ENCODE results near the gene NANOS1. TPM values are rescaled to one million over a fixed set of nuclear protein-coding genes. Genes with fewer than 3 reads are reported as not detected.

Gene NANOS1, protein sequence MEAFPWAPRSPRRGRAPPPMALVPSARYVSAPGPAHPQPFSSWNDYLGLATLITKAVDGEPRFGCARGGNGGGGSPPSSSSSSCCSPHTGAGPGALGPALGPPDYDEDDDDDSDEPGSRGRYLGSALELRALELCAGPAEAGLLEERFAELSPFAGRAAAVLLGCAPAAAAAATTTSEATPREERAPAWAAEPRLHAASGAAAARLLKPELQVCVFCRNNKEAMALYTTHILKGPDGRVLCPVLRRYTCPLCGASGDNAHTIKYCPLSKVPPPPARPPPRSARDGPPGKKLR
- polyA plus RNA-seq (2012; ENCODE audit: insufficient read length, low read depth): 1.7 TPM

DNA sequence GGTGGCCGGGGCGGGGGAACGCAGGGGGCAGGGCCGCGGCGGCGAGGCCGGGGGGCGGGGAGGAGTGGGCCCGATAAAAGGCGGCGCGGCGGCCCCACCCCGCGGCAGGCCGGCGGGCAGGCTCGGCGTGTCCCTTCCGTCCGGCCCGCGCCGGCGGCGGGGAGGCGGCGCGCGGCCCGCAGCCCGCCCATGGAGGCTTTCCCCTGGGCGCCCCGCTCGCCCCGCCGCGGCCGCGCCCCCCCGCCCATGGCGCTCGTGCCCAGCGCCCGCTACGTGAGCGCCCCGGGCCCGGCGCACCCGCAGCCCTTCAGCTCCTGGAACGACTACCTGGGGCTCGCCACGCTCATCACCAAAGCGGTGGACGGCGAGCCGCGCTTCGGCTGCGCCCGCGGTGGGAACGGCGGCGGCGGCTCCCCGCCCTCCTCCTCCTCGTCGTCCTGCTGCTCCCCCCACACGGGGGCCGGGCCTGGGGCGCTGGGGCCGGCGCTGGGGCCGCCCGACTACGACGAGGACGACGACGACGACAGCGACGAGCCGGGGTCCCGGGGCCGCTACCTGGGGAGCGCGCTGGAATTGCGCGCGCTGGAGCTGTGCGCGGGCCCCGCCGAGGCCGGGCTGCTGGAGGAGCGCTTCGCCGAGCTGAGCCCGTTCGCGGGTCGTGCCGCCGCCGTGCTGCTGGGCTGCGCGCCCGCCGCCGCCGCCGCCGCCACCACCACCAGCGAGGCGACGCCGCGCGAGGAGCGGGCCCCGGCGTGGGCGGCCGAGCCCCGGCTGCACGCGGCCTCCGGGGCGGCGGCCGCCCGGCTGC lies at the start of gene NANOS1:
NANOS1 (plus strand) TSS at position 102 of the 808 bp plus-strand sequence; CDS start at position 190, 88 bp downstream.
- TF ChIP-seq, protein P1, sequence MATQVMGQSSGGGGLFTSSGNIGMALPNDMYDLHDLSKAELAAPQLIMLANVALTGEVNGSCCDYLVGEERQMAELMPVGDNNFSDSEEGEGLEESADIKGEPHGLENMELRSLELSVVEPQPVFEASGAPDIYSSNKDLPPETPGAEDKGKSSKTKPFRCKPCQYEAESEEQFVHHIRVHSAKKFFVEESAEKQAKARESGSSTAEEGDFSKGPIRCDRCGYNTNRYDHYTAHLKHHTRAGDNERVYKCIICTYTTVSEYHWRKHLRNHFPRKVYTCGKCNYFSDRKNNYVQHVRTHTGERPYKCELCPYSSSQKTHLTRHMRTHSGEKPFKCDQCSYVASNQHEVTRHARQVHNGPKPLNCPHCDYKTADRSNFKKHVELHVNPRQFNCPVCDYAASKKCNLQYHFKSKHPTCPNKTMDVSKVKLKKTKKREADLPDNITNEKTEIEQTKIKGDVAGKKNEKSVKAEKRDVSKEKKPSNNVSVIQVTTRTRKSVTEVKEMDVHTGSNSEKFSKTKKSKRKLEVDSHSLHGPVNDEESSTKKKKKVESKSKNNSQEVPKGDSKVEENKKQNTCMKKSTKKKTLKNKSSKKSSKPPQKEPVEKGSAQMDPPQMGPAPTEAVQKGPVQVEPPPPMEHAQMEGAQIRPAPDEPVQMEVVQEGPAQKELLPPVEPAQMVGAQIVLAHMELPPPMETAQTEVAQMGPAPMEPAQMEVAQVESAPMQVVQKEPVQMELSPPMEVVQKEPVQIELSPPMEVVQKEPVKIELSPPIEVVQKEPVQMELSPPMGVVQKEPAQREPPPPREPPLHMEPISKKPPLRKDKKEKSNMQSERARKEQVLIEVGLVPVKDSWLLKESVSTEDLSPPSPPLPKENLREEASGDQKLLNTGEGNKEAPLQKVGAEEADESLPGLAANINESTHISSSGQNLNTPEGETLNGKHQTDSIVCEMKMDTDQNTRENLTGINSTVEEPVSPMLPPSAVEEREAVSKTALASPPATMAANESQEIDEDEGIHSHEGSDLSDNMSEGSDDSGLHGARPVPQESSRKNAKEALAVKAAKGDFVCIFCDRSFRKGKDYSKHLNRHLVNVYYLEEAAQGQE (IDR thresholded peaks at IDR 0.05; ENCODE audit: insufficient read depth in 1 of 2, low read depth in 2 of 2, low read length in 2 of 2): no peak
- no peak for TF ChIP-seq TAF1 (IDR thresholded peaks at IDR 0.05; ENCODE audit: borderline replicate concordance, insufficient read depth, low read length)
- peak; percentile 2 for TF ChIP-seq FOXP2 (optimal IDR thresholded peaks at IDR 0.05; ENCODE audit: borderline replicate concordance, extremely low read depth, extremely low read length, insufficient read depth)
- TF ChIP-seq SIN3A (IDR thresholded peaks at IDR 0.05; ENCODE audit: borderline replicate concordance, insufficient read depth, low read length): no peak
- TF ChIP-seq POLR2AphosphoS5 (IDR thresholded peaks at IDR 0.05; ENCODE audit: low read depth, low read length): no peak

DNA sequence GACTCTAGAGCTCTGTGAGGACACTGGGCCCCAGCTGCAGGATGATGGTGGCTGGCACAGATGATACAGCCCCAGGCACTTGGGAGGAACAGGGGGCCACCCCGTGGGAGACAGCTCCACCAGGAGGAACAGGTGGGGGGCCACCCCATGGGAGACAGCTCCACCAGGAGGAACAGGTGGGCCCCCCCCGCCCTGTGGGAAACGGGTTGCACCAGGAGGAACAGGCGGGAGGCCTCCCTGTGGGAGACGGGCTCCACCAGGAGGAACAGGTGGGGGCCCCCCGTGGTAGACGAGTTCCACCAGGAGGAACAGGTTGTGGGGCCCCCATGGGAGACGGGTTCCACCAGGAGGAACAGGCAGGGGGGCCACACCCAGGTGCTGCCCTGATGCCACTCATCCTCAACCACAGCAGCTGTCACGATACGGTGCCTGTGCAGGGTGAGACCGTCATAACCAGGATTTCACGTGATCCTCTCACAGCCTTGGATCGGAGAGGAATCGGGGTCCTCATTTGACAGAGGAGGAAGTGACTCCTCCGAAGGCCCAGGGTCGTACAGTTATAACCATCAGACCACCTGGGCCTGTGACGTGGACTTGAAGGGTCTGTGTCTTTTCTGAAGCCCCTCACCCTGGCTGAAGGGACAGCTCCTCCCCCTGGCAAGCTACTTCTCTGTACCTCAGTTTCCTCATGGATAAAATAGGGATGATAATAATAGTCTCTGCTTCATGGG lies 49.2 kb upstream of the NANOS1 start:
- TF ChIP-seq, protein P1 (IDR thresholded peaks at IDR 0.05; ENCODE audit: insufficient read depth in 1 of 2, low read depth in 2 of 2, low read length in 2 of 2): no peak
- TF ChIP-seq SIN3A (IDR thresholded peaks at IDR 0.05; ENCODE audit: borderline replicate concordance, insufficient read depth, low read length): no peak

DNA sequence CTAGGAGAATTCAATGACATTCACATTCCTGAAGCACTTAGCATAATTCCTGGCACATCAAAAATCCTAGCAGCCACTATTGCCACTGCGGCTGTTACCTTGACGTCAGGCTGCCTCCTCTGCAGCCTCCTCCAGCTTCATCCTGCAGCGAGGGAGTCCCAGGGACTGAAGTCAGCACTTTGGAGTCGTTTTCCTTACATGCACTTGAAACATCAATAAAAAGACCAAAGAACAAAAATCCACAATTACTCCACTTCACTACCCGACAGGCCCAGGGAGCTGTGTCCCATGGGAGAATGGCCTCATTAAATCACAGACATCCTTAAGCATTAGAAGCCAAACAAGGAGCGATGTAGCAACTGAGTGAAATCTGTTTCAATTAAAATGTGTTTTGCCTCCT lies 48.6 kb upstream of the NANOS1 start:
- TF ChIP-seq POLR2AphosphoS5 (IDR thresholded peaks at IDR 0.05; ENCODE audit: low read depth, low read length) (no peak), TAF1 (IDR thresholded peaks at IDR 0.05; ENCODE audit: borderline replicate concordance, insufficient read depth, low read length) (no peak), SIN3A (IDR thresholded peaks at IDR 0.05; ENCODE audit: borderline replicate concordance, insufficient read depth, low read length) (no peak), FOXP2 (optimal IDR thresholded peaks at IDR 0.05; ENCODE audit: borderline replicate concordance, extremely low read depth, extremely low read length, insufficient read depth) (no peak)
- TF ChIP-seq, protein P1 (IDR thresholded peaks at IDR 0.05; ENCODE audit: insufficient read depth in 1 of 2, low read depth in 2 of 2, low read length in 2 of 2): no peak

DNA sequence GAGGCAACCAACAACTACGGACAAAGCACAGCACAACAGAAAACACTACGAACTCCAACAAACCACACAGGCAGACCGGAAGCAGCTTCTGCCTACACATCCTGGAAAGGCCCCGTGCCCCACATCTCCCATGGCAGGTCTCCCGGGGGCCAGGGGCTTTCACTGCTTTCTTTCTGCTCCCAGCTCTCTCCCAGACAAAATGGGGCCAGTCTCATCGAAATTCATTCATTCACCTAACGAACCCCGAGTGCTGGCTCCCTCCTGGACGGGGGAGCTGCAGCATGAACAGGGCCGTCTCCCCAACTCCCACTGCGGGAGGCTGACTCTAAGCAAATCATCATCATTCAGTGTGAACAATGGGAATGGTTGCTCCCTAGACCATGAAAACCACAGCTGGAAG lies 47.6 kb upstream of the NANOS1 start:
- no peak for TF ChIP-seq TAF1 (IDR thresholded peaks at IDR 0.05; ENCODE audit: borderline replicate concordance, insufficient read depth, low read length)
- no peak for TF ChIP-seq SIN3A (IDR thresholded peaks at IDR 0.05; ENCODE audit: borderline replicate concordance, insufficient read depth, low read length)
- TF ChIP-seq FOXP2 (optimal IDR thresholded peaks at IDR 0.05; ENCODE audit: borderline replicate concordance, extremely low read depth, extremely low read length, insufficient read depth): no peak
- TF ChIP-seq POLR2AphosphoS5 (IDR thresholded peaks at IDR 0.05; ENCODE audit: low read depth, low read length): no peak
- TF ChIP-seq, protein P1 (IDR thresholded peaks at IDR 0.05; ENCODE audit: insufficient read depth in 1 of 2, low read depth in 2 of 2, low read length in 2 of 2): no peak
